ENCODE measurements around the gene CCDC88C. TPM values are rescaled to one million over a fixed set of nuclear protein-coding genes. Genes with fewer than 3 reads are reported as not detected.
A peak's percentile ranks its signal among the peaks of the same experiment; 100 is the strongest.

The CCDC88C gene
- total RNA-seq, 1 donor from 2014 or later, result 40.6 TPM

GRCh38 chr14:91331721-91332120, 85.9 kb downstream of the CCDC88C start:
- DNase-seq (ENCODE audit: extremely low read depth, low read depth, low spot score), result no peak

- DNase-seq (ENCODE audit: extremely low read depth, low read depth, low spot score), result no peak
Measured at GRCh38 chr14:91330856-91331255, 86.8 kb downstream of the CCDC88C start.

GRCh38 chr14:91330096-91330696, 87.4 kb downstream of the CCDC88C start:
- no peak for DNase-seq (ENCODE audit: extremely low read depth, low read depth, low spot score)

GRCh38 chr14:91329486-91330014, 88.1 kb downstream of the CCDC88C start:
- DNase-seq (ENCODE audit: extremely low read depth, low read depth, low spot score), result no peak

- DNase-seq (ENCODE audit: extremely low read depth, low read depth, low spot score), result no peak
Measured at GRCh38 chr14:91328313-91329050, 89.1 kb downstream of the CCDC88C start.

GRCh38 chr14:91327661-91328312, 89.8 kb downstream of the CCDC88C start:
- no peak for DNase-seq (ENCODE audit: extremely low read depth, low read depth, low spot score)

GRCh38 chr14:91327250-91327595, 90.4 kb downstream of the CCDC88C start:
- DNase-seq (ENCODE audit: extremely low read depth, low read depth, low spot score), result no peak

GRCh38 chr14:91326514-91327249, 90.9 kb downstream of the CCDC88C start:
- DNase-seq (ENCODE audit: extremely low read depth, low read depth, low spot score), result no peak

- no peak for DNase-seq (ENCODE audit: extremely low read depth, low read depth, low spot score)
Measured at GRCh38 chr14:91324606-91325575, 92.7 kb downstream of the CCDC88C start.

- DNase-seq (ENCODE audit: extremely low read depth, low read depth, low spot score), result peak; percentile 83
Measured at GRCh38 chr14:91323671-91324605, 93.7 kb downstream of the CCDC88C start.

GRCh38 chr14:91323031-91323430, 94.6 kb downstream of the CCDC88C start:
- DNase-seq (ENCODE audit: extremely low read depth, low read depth, low spot score), result no peak

- no peak for DNase-seq (ENCODE audit: extremely low read depth, low read depth, low spot score)
Measured at GRCh38 chr14:91322623-91323022, 95.0 kb downstream of the CCDC88C start.

GRCh38 chr14:91321131-91321530, 96.5 kb downstream of the CCDC88C start:
- DNase-seq (ENCODE audit: extremely low read depth, low read depth, low spot score), result no peak

- no peak for DNase-seq (ENCODE audit: extremely low read depth, low read depth, low spot score)
Measured at GRCh38 chr14:91320266-91320665, 97.4 kb downstream of the CCDC88C start.

GRCh38 chr14:91318911-91319310, 98.7 kb downstream of the CCDC88C start:
- DNase-seq (ENCODE audit: extremely low read depth, low read depth, low spot score), result no peak

- DNase-seq (ENCODE audit: extremely low read depth, low read depth, low spot score), result no peak
Measured at GRCh38 chr14:91317381-91318308, 100.0 kb downstream of the CCDC88C start.

- no peak for DNase-seq (ENCODE audit: extremely low read depth, low read depth, low spot score)
Measured at GRCh38 chr14:91316761-91317160, 100.9 kb downstream of the CCDC88C start.

- DNase-seq (ENCODE audit: extremely low read depth, low read depth, low spot score), result no peak
Measured at GRCh38 chr14:91315844-91316267, 101.8 kb downstream of the CCDC88C start.
